Stimulated activated CD8-positive, alpha-beta memory T cell treated with anti-CD3 and anti-CD28 coated beads, Interleukin-4, amount 100 ng/mL, for 1 hour (primary cell): ENCODE data around the gene GRWD1.

Source experiments
- DNase-seq, 2 donors: peaks; one replicate each; pipeline ENCODE4 v3.0.0-alpha.2; 2020; ENCODE audit warnings: low read depth in 2 of 2, low spot score in 1 of 2

The GRWD1 gene

GRCh38 chr19:48421548-48421947, 24.2 kb upstream of the GRWD1 start:
- no peak for DNase-seq

GRCh38 chr19:48424694-48425219, 21.0 kb upstream of the GRWD1 start:
- no peak for DNase-seq

GRCh38 chr19:48428670-48429069, 17.1 kb upstream of the GRWD1 start:
- no peak for DNase-seq

- DNase-seq = no peak
Measured at GRCh38 chr19:48433337-48433736, 12.4 kb upstream of the GRWD1 start.

- DNase-seq = no peak
Measured at GRCh38 chr19:48436586-48436985, 9.2 kb upstream of the GRWD1 start.

GRCh38 chr19:48441360-48442050, 4.3 kb upstream of the GRWD1 start:
- no peak for DNase-seq

GRCh38 chr19:48442116-48443035, 3.4 kb upstream of the GRWD1 start:
- no peak for DNase-seq

- DNase-seq = no peak
Measured at GRCh38 chr19:48443256-48443655, 2.5 kb upstream of the GRWD1 start.

GRCh38 chr19:48443731-48444128, 2.1 kb upstream of the GRWD1 start:
- no peak for DNase-seq

GRCh38 chr19:48444129-48444935, 1.5 kb upstream of the GRWD1 start:
- no peak for DNase-seq

- no peak for DNase-seq
Measured at GRCh38 chr19:48444936-48445200, 915 bp upstream of the GRWD1 start.

GRCh38 chr19:48445256-48445605, 552 bp upstream of the GRWD1 start:
- DNase-seq = no peak

- DNase-seq = no peak
Measured at GRCh38 chr19:48446579-48446978, 796 bp downstream of the GRWD1 start.

- no peak for DNase-seq
Measured at GRCh38 chr19:48448563-48448962, 2.8 kb downstream of the GRWD1 start.

GRCh38 chr19:48450441-48450840, 4.7 kb downstream of the GRWD1 start:
- no peak for DNase-seq

- no peak for DNase-seq
Measured at GRCh38 chr19:48450863-48451262, 5.1 kb downstream of the GRWD1 start.

GRCh38 chr19:48451624-48452023, 5.8 kb downstream of the GRWD1 start:
- no peak for DNase-seq

GRCh38 chr19:48452289-48453190, 6.8 kb downstream of the GRWD1 start:
- no peak for DNase-seq

GRCh38 chr19:48454150-48454730, 8.5 kb downstream of the GRWD1 start:
- DNase-seq = no peak

GRCh38 chr19:48455171-48455907, 9.6 kb downstream of the GRWD1 start, which contains the start of gene KCNJ14:
KCNJ14 (plus strand) TSS chr19:48455574; CDS start chr19:48461725, 6,151 bp downstream.
- DNase-seq = no peak
